Amniotic stem cell (primary cell): ENCODE results near the gene ZBTB7C.

Experiments
- DNase-seq: peaks from one replicate; lab custom pipeline; 2025; lab: John Stamatoyannopoulos, UW

Gene ZBTB7C

GRCh38 chr18:47993409-47993808, 415.8 kb downstream of the ZBTB7C start:
- no peak for DNase-seq

GRCh38 chr18:47992976-47993375, 416.2 kb downstream of the ZBTB7C start:
- DNase-seq, result no peak

- no peak for DNase-seq
Measured at GRCh38 chr18:47992266-47992665, 416.9 kb downstream of the ZBTB7C start.

GRCh38 chr18:47990981-47991380, 418.2 kb downstream of the ZBTB7C start:
- no peak for DNase-seq

GRCh38 chr18:47987388-47987699, 421.8 kb downstream of the ZBTB7C start:
- DNase-seq, result no peak

- DNase-seq, result no peak
Measured at GRCh38 chr18:47986620-47987387, 422.4 kb downstream of the ZBTB7C start.

- DNase-seq, result no peak
Measured at GRCh38 chr18:47985866-47986265, 423.3 kb downstream of the ZBTB7C start.

- DNase-seq, result no peak
Measured at GRCh38 chr18:47984991-47985390, 424.2 kb downstream of the ZBTB7C start.

- no peak for DNase-seq
Measured at GRCh38 chr18:47983946-47984345, 425.2 kb downstream of the ZBTB7C start.

- no peak for DNase-seq
Measured at GRCh38 chr18:47983055-47983454, 426.1 kb downstream of the ZBTB7C start.

- DNase-seq, result no peak
Measured at GRCh38 chr18:47981830-47982229, 427.4 kb downstream of the ZBTB7C start.

- no peak for DNase-seq
Measured at GRCh38 chr18:47981320-47981719, 427.9 kb downstream of the ZBTB7C start.

GRCh38 chr18:47979611-47980200, 429.5 kb downstream of the ZBTB7C start:
- no peak for DNase-seq

- DNase-seq, result no peak
Measured at GRCh38 chr18:47978603-47979002, 430.6 kb downstream of the ZBTB7C start.

- no peak for DNase-seq
Measured at GRCh38 chr18:47978141-47978540, 431.0 kb downstream of the ZBTB7C start.
